ENCODE results near the gene IL27RA.

IL27RA gene

DNA sequence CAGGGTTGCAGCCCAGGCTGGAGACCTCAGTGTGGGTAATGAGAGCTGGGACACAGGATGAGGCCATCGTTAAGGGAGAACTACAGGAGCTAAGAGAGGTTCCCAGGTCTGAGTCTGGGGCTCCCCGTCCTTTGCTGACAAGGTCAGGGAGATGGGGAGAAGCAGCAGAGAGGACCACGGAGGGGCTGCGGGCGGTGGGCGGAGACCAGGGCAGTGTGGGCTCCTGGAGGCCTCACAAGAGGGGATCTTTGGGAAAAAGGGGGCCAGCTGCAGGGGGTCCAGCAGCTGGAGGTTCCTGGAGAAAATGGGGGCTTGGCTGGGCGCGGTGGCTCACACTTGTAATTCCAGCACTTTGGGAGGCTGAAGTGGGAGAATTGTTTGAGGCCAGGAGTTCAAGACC lies 41.5 kb upstream of the IL27RA start:
- Histone ChIP-seq H3K4me2 (ENCODE audit: low read length) (no peak overlapping the region), H3K4me3 (ENCODE audit: low read length) (no peak overlapping the region), H3K4me1 (ENCODE audit: control insufficient read depth, insufficient read depth, low read length) (peaks cover 13% of the 10 kb centered on the region), H3K9me3 (replicated peaks; ENCODE audit: low read length) (no peaks in the 10 kb centered on the region), H3K36me3 (ENCODE audit: insufficient read depth, low read length) (peaks cover 9% of the 10 kb centered on the region), H3K27me3 (ENCODE audit: control insufficient read depth, insufficient read depth, low read length) (no peaks in the 10 kb centered on the region), H3K9ac (ENCODE audit: low read depth, low read length) (no peak overlapping the region)

DNA sequence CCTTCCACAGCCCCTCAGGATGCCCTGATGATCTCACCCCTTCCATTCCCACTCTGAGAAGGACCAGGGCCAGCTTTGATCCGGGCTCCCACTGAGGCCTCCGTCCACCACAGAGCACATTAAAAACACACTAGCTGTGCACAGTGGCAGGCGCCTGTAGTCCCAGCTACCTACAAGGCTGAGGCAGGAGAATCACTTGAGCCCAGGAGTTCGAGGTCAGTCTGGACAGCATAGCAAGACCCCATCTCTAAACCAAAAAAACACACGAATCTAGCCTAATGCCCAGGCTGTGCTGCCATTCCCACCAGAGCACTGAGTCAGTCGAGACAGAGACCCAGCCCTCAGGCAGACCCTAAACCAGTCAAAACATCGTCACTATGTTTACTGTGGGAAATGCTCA lies 39.5 kb upstream of the IL27RA start:
- Histone ChIP-seq H3K4me3 (ENCODE audit: low read length) (no peak overlapping the region), H3K27me3 (ENCODE audit: control insufficient read depth, insufficient read depth, low read length) (no peaks in the 10 kb centered on the region), H3K9ac (ENCODE audit: low read depth, low read length) (no peak overlapping the region), H3K4me2 (ENCODE audit: low read length) (no peak overlapping the region), H3K4me1 (ENCODE audit: control insufficient read depth, insufficient read depth, low read length) (peaks cover 7% of the 10 kb centered on the region), H3K36me3 (ENCODE audit: insufficient read depth, low read length) (peaks cover 9% of the 10 kb centered on the region), H3K9me3 (replicated peaks; ENCODE audit: low read length) (no peaks in the 10 kb centered on the region)

DNA sequence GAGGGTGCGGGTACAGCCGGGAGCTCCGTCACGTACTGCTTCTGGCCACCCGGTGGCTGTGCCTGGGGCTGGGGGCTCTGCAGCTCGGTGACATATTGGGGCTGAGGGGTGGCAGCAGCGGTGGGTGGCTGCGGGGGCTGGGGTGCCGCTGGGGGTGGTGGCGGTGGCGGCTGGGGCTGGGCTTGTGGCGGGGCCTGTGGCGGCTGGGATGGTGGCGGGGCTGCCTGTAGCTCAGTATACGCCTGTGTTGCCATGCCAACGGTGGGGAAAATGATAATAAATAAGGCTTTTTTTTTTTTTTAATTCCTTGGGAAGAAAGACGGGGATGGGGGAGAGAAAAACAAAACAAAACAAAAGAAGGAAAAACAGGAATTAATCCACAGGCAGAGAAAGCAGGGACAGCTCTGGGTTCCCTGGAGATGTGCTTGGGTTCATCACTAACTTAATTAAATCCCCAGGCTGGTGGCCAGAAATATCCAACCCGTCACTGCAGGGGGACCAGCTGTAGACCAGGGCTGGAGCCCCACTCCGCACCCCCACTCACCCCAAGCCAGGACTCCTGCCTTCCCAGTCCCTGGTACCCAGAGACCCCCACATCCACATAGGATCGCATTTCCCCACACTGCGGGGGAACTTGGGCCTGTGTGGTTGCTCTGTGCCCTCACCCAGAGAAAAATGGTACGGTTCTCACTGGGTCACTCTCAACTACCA lies 37.8 kb upstream of the IL27RA start:
- Histone ChIP-seq H3K4me3 (ENCODE audit: low read length) (no peak overlapping the region), H3K36me3 (ENCODE audit: insufficient read depth, low read length) (peaks cover 22% of the 10 kb centered on the region), H3K27me3 (ENCODE audit: control insufficient read depth, insufficient read depth, low read length) (no peaks in the 10 kb centered on the region), H3K9me3 (replicated peaks; ENCODE audit: low read length) (peaks cover 3% of the 10 kb centered on the region), H3K4me1 (ENCODE audit: control insufficient read depth, insufficient read depth, low read length) (peaks cover 3% of the 10 kb centered on the region), H3K4me2 (ENCODE audit: low read length) (no peak overlapping the region), H3K9ac (ENCODE audit: low read depth, low read length) (no peak overlapping the region)

DNA sequence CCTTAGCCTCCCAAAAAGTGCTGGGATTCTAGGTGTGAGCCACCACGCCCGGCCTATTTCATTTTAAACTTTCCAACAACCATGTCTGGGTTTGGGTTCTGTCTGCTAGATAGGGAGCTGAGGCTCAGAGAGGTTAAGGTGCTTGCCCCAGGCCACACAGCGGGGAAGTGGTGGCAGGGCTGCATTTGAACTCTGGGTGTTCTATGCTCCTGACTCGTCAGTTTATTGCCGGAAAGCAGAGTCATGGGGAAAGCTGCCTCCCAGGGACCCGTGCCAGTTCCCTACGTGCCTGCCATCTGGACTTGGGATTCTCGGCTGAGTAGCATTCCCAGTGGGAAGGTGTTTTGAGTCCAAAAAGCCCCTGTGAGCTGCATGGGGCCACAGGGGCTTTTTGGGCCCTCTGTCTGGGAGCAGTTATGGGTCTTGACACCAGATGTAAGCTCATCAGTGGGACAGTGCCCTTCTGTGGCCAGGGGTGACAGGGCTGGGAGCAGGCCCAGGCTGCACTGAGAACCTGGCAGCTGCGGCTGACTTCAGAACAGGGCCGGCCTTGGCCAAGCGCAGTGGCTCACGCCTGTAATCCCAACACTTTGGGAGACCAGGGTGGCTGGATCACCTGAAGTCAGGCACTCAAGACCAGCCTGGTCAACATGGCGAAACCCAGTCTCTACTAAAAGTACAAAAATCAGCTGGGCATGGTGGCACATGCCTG lies 36.4 kb upstream of the IL27RA start:
- peaks cover 27% of the 10 kb centered on the region for H3K36me3 ChIP-seq (ENCODE audit: insufficient read depth, low read length)
- H3K4me3 ChIP-seq (ENCODE audit: low read length) = no peak overlapping the region
- H3K27me3 ChIP-seq (ENCODE audit: control insufficient read depth, insufficient read depth, low read length) = no peaks in the 10 kb centered on the region
- H3K9ac ChIP-seq (ENCODE audit: low read depth, low read length) = no peak overlapping the region
- H3K4me1 ChIP-seq (ENCODE audit: control insufficient read depth, insufficient read depth, low read length) = peaks cover 3% of the 10 kb centered on the region
- H3K9me3 ChIP-seq (replicated peaks; ENCODE audit: low read length) = peaks cover 10% of the 10 kb centered on the region
- no peak overlapping the region for H3K4me2 ChIP-seq (ENCODE audit: low read length)

DNA sequence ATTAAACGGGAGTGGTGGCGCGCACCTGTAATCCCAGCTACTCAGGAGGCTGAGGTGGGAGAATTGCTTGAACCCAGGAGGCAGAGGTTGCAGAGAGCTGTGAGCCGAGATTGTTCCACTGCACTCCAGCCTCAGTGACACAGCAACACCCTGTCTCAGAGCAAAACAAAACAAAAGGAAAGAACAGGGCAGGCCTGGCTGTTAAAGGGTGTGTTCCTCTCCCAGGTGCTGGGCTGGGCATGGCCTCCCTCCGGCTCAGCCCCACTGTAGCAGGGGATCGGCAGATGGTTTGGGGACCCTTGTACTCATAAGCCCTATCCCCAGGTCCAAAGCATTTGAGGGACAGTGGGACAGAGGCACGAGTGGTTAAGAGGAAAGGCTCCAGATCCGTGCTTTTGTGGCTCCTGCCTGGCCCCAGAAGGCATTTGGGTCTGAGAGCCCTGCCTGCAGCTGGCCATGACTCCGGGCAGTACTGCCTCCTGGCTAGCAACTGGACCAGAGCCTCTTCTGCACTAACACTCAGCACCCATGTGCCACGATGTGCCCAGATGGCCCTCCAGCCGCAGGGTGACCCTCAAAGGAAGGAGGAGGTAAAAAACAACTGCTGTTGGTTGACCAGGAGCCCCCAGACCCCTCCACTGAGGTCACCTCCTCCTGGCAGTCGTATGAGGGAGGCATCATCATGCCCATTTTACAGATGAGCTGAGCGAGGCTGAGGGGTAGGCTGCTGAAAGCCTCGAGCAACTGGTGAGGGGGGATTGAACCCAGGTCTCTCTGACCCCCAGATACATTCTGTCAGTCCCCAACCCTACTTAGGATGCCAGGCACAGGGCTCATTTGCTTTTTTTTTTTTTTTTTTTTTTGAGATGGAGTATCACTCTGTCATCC lies 35.4 kb upstream of the IL27RA start:
- no peak overlapping the region for H3K9ac ChIP-seq (ENCODE audit: low read depth, low read length)
- H3K4me3 ChIP-seq (ENCODE audit: low read length) = no peak overlapping the region
- H3K36me3 ChIP-seq (ENCODE audit: insufficient read depth, low read length) = peaks cover 27% of the 10 kb centered on the region
- H3K4me2 ChIP-seq (ENCODE audit: low read length) = no peak overlapping the region
- no peaks in the 10 kb centered on the region for H3K27me3 ChIP-seq (ENCODE audit: control insufficient read depth, insufficient read depth, low read length)
- H3K9me3 ChIP-seq (replicated peaks; ENCODE audit: low read length) = peaks cover 10% of the 10 kb centered on the region
- peaks cover 3% of the 10 kb centered on the region for H3K4me1 ChIP-seq (ENCODE audit: control insufficient read depth, insufficient read depth, low read length)

DNA sequence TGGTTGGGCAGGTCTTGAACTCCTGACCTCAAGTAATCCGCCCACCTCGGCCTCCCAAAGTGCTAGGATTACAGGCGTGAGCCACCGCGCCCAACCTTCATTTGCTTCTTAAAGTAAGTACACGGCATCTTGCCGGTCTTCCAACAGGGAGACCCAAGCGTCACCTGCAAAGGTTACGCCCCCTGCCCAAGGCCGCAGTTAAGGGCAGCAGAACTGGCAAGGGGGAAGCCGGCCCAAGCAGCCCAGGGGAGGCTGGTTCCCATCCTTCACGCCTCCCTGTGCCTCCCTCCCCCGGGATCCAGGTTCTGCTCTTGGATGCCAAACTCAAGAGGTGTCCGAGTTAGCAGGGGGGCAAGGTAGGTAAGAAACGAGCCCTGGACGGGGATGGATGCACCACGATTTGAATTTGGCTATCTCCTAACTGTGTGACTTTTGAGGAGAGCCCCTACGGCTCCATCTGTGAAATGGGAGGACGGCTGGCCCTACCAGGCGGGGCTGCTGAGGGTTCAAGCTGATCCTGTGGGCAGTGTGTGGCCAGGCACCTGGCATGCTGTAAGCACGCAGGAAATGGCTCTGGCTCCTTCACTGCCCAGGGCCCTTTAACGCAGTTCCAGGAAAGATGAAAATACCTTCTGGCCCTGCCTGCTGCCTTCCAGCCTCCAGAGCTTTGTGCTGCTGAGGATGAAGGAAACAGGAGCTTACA lies 34.5 kb upstream of the IL27RA start:
- H3K9me3 ChIP-seq (replicated peaks; ENCODE audit: low read length) = peaks cover 10% of the 10 kb centered on the region
- H3K4me3 ChIP-seq (ENCODE audit: low read length) = no peak overlapping the region
- no peak overlapping the region for H3K4me2 ChIP-seq (ENCODE audit: low read length)
- H3K27me3 ChIP-seq (ENCODE audit: control insufficient read depth, insufficient read depth, low read length) = no peaks in the 10 kb centered on the region
- H3K36me3 ChIP-seq (ENCODE audit: insufficient read depth, low read length) = peaks cover 23% of the 10 kb centered on the region
- peaks cover 3% of the 10 kb centered on the region for H3K4me1 ChIP-seq (ENCODE audit: control insufficient read depth, insufficient read depth, low read length)
- H3K9ac ChIP-seq (ENCODE audit: low read depth, low read length) = no peak overlapping the region

- Histone ChIP-seq H3K36me3 (ENCODE audit: insufficient read depth, low read length) (peaks cover 19% of the 10 kb centered on the region), H3K27me3 (ENCODE audit: control insufficient read depth, insufficient read depth, low read length) (no peaks in the 10 kb centered on the region), H3K4me1 (ENCODE audit: control insufficient read depth, insufficient read depth, low read length) (peaks cover 6% of the 10 kb centered on the region), H3K9me3 (replicated peaks; ENCODE audit: low read length) (peaks cover 10% of the 10 kb centered on the region), H3K4me3 (ENCODE audit: low read length) (no peak overlapping the region), H3K4me2 (ENCODE audit: low read length) (no peak overlapping the region), H3K9ac (ENCODE audit: low read depth, low read length) (no peak overlapping the region)
Measured at GRCh38 chr19:13997631-13997962, 34.0 kb upstream of the IL27RA start.

DNA sequence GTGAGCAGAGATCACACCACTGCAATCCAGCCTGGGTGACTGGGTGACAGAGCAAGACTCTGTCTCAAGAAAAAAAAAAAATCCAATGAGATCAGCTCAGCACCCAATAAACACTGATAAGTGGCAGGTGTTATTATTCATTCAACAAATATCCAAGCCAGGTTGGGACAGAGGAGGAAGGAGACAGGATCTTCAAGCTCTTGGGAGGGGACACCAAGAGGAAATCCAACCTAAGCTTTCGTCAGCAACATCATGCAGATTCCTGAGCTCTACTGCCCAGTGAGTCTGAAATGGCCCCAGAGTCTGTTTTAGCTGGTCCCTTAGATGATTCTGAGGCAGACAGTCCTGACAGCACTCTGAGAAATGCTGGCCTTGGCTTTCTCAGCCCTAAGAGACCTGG lies 33.1 kb upstream of the IL27RA start:
- Histone ChIP-seq H3K9me3 (replicated peaks; ENCODE audit: low read length) (peaks cover 10% of the 10 kb centered on the region), H3K4me1 (ENCODE audit: control insufficient read depth, insufficient read depth, low read length) (peaks cover 14% of the 10 kb centered on the region), H3K9ac (ENCODE audit: low read depth, low read length) (no peak overlapping the region), H3K4me3 (ENCODE audit: low read length) (no peak overlapping the region), H3K27me3 (ENCODE audit: control insufficient read depth, insufficient read depth, low read length) (no peaks in the 10 kb centered on the region), H3K4me2 (ENCODE audit: low read length) (no peak overlapping the region), H3K36me3 (ENCODE audit: insufficient read depth, low read length) (peaks cover 18% of the 10 kb centered on the region)

DNA sequence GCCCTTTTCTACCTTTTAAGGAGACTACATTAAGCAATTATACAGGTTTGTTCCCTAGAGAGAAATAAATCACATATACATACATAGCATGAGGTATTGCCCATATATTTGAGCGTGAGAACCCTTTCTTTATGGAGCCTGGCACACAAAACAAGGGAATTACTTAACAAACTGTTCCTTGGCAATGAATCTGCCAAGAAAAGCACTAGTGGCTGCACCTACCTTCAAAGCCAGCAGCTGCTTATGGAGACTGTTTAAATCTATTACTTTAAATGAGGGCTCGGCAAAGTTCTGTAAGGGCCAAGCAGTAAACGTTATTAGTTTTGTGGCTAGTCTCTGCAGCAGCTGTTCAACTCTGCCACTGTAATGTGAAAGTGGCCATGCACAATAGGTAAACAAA lies 32.5 kb upstream of the IL27RA start:
- peaks cover 18% of the 10 kb centered on the region for H3K36me3 ChIP-seq (ENCODE audit: insufficient read depth, low read length)
- H3K4me2 ChIP-seq (ENCODE audit: low read length) = no peak overlapping the region
- H3K4me3 ChIP-seq (ENCODE audit: low read length) = no peak overlapping the region
- peaks cover 17% of the 10 kb centered on the region for H3K4me1 ChIP-seq (ENCODE audit: control insufficient read depth, insufficient read depth, low read length)
- H3K9me3 ChIP-seq (replicated peaks; ENCODE audit: low read length) = peaks cover 10% of the 10 kb centered on the region
- H3K9ac ChIP-seq (ENCODE audit: low read depth, low read length) = no peak overlapping the region
- no peaks in the 10 kb centered on the region for H3K27me3 ChIP-seq (ENCODE audit: control insufficient read depth, insufficient read depth, low read length)

DNA sequence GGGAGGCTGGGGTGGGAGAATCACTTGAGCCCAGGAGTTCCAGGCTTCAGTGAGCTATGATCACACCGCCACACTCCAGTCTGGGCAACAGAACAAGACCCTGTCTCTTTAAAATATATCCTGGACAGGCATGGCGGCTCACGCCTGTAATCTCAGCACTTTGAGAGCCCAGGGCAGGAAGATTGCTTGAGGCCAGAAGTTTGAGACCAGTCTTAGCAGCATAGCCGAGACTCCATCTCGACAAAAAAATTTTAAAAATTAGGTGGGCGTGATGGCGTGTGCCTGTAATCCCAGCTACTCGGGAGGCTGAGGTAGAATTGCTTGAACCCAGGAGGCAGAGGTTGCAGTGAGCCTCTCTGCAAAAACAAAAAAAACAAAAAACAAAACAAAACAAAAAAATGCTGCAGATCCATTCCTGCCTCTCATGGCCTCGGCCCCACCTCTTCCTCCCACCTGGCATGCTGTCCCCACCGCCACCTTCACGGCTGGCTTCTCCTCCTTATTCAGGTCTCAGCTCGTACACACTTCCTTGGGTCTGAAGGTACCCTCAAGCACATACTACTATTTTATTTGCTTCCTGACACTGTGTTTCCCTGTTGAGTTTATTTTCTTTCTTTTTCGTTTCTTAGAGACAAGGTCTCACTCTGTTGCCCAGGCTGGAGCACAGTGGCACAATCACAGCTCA lies 30.7 kb upstream of the IL27RA start:
- H3K9me3 ChIP-seq (replicated peaks; ENCODE audit: low read length) = peaks cover 10% of the 10 kb centered on the region
- H3K27me3 ChIP-seq (ENCODE audit: control insufficient read depth, insufficient read depth, low read length) = no peaks in the 10 kb centered on the region
- H3K9ac ChIP-seq (ENCODE audit: low read depth, low read length) = no peak overlapping the region
- no peak overlapping the region for H3K4me3 ChIP-seq (ENCODE audit: low read length)
- H3K36me3 ChIP-seq (ENCODE audit: insufficient read depth, low read length) = peaks cover 18% of the 10 kb centered on the region
- no peak overlapping the region for H3K4me2 ChIP-seq (ENCODE audit: low read length)
- H3K4me1 ChIP-seq (ENCODE audit: control insufficient read depth, insufficient read depth, low read length) = peaks cover 21% of the 10 kb centered on the region

Data from skeletal muscle satellite cell (primary cell).